GM18505 (cell line): ENCODE data around the gene USP5.
A peak's percentile ranks its signal among the peaks of the same experiment; 100 is the strongest.
"Not testable (repeated sequence)": the region's sequence is repeated elsewhere in the genome, so short reads cannot be mapped to it uniquely, and the experiment has no call there.

ENCODE experiments used
- ATAC-seq: cut with Tn5 transposase; IDR thresholded peaks from one replicate; pipeline ENCODE4 v1.9.1; 2021; ENCODE audit not compliant: unreplicated experiment
- POLR2A ChIP-seq: IDR thresholded peaks from 4 replicates; pipeline ENCODE4 v1.6.1; 2011; ENCODE audit warnings: borderline replicate concordance; ENCODE audit not compliant: insufficient read depth, insufficient read length; ENCODE audit errors: extremely low read depth

The USP5 gene

DNA sequence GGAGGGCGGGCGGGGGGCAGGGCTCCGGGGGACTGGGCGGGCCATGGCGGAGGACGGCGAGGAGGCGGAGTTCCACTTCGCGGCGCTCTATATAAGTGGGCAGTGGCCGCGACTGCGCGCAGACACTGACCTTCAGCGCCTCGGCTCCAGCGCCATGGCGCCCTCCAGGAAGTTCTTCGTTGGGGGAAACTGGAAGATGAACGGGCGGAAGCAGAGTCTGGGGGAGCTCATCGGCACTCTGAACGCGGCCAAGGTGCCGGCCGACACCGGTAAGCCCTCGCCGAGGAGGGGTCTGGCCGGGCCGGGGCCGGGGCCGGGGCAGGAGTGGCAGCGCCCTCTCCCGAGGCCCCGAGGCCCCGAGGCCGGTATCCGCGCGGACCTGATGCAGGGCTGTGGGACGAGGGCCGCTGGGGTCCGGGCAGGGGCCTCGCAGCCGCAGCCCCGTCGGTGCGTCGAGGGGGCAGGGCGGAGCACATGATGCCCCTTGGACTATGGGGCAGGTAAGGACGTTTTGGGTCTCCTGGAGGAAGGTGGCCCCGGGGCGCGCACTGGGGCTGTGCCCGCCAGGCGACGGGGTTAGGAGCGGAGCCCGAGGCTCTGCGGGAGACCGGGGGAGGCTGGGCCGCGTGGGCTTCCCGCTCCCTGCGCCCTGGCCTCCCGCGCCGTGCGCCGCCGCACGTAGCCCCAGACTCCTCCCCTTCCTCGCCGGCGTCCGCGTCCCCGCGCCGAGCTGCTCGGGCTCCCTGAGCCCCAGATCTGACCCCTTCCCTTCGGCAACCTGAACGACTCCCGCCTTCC is 15.7 kb downstream of the USP5 start, which contains the start of gene TPI1:
TPI1 (plus strand) TSS at position 119 of the 798 bp plus-strand sequence; CDS start at position 155, 36 bp downstream.
- peak; percentile 98 for TF ChIP-seq POLR2A
- peak; percentile 55 for ATAC-seq

DNA sequence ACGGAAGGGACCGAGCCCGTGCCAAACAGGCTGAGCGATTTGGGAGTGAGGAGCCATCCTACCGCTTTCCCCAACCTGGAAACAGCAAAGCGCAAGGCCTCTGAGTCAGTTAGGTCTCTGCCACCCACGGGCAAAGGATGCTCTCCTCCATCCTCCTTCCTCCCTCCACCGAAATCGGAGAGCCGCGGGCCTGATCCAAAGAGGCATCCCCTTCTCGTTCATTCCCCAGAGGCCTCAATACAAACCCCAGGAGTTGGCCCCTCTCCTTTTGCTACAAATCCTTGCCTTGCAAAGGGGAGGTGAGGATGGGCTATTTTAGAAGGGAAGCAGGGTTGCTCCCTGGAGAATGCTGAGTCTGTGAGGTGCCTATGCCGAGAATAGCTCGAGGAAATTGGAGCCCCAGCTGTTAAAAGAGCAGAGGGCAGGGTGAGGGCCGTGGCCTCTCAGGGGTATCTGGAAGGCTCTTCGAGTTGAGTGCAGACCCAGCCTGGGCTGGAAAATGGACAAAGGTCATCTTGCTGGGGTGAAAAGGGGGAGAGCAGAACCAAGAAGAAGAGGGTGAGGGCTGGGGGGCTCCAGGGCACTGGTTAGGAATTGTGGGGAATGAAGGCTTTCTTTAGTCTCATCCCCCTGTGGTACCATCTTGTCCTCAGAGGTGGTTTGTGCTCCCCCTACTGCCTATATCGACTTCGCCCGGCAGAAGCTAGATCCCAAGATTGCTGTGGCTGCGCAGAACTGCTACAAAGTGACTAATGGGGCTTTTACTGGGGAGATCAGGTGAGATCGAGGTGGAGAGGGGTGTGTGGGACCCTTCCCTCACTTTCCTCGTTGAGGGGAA is 16.5 kb downstream of the USP5 start:
- no peak for TF ChIP-seq POLR2A
- ATAC-seq = no peak

DNA sequence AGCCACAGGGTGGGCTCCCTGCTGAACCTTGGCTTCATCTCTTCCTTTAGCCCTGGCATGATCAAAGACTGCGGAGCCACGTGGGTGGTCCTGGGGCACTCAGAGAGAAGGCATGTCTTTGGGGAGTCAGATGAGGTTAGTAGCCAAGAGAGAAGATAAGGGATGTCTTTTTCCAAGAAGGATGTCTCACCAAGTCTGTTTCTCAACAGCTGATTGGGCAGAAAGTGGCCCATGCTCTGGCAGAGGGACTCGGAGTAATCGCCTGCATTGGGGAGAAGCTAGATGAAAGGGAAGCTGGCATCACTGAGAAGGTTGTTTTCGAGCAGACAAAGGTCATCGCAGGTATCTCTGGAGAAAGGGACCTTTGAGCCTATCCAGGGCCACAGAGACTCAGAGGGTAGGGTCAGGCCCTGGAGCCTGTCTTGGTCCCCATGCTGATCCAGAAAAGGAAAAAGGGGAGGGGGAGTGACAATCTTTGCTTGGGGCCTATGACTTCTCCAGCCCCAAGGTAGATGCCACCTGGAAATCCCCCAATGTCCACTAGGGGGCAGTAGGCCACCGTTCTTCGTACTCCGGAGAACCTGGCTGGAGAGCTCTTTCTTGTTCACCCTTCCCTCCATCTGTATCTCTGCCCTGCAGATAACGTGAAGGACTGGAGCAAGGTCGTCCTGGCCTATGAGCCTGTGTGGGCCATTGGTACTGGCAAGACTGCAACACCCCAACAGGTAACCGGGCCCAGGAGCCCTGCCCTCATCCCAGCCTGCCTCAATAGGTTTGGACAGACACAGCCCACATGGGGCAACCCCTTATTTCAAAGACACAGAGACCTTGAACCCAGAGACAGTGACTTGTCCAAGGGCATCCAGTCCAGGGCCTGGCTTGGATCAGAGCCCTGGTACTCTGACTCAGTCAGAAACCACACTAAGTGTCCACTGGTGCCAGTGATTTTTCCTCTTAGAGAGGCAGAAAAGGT is 17.4 kb downstream of the USP5 start:
- no peak for TF ChIP-seq POLR2A
- ATAC-seq = no peak

DNA sequence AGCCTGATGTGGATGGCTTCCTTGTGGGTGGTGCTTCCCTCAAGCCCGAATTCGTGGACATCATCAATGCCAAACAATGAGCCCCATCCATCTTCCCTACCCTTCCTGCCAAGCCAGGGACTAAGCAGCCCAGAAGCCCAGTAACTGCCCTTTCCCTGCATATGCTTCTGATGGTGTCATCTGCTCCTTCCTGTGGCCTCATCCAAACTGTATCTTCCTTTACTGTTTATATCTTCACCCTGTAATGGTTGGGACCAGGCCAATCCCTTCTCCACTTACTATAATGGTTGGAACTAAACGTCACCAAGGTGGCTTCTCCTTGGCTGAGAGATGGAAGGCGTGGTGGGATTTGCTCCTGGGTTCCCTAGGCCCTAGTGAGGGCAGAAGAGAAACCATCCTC is 18.4 kb downstream of the USP5 start:
- ATAC-seq = not testable (repeated sequence)

DNA sequence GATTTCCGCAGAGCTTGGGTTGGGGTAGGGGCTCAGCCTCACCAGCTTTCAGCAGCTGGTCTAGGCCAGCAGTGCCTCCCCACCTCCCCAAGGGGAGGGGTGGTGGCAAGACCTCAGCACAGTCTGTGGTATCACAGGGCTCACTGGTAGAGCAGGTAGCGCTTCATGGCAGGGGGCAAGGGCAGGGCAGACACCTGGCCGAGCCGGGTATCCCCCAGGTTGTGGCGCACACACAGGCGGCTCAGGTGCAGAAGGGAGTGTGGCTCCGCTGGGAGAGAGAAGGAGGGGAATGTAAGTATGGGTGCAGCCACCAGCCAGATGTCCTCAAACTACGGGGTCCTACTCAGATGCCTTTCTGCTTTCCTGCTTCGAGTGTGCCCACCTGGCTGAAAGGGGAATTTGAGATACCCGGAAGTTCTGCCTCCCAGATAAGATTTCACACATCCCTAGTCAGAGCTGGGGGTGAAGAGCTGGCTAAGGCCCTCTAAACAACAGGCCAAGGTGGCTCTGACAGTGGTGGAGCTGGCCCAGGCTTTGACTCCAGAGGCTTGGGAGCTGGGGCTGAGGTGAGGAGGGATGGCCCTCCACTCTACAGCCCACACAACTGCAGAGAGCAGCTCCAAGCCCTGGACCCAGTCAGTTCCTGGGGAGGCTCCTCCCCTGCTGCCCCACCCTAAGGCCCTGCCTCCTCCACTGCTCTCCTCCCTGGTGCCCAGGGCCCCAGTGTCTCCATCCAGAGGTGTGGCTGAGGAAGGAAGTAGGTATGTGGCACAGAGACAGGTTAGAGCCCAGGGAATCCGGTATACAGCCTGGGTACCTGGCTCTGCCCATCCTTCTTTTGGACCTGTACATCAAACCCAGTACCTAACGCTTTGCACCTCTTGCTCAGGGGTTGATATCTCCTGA is 19.4 kb downstream of the USP5 start:
- TF ChIP-seq POLR2A = no peak
- ATAC-seq = no peak

DNA sequence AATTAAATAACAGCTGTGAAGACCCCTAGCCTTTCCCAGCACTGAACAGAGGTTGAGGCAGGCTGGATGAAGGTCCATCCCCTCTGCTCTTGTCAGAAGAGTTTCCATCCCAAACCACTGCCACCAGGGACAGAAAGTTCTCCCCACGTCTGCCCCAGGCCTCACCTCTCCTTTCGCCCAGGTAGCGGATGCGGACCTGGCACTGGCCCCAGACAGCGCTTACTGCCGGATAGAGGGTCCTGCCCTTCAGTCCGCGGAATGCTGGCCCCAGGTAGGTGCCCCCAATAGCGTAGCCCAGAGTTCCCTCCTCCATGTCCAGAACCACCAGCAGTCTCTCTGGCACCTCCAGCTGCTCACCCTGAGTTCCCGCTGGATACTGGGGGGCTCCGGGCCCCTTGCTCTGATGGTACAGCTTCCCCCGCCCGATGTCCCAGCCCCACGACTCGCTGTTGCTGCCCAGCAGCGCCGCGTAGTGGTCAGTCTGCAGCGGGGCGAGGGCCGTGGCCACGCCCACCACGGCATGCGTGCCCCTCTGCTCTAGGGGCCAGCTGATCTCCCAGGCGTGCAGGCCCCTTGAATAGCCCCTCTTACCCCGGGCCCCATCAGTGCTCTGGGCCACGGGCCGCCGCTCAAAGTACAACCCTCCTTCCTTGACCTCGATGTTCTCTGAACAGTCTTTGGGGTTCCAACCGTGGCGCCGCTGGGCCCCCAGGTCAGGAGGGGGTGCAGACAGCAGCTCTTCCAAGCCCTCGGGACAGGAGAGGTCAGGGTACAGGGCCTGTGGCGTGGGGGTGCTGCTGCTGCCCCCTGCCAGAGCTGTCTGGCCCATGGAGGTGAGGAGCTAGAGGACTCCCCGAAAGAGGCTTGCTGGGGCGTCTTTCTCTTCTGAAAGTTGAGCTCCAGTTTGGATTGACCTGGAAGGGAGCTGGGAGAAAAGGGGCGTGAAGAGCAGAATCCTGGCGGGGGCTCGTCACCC is 20.4 kb downstream of the USP5 start:
- peak; percentile 55 for TF ChIP-seq POLR2A
- no peak for ATAC-seq

DNA sequence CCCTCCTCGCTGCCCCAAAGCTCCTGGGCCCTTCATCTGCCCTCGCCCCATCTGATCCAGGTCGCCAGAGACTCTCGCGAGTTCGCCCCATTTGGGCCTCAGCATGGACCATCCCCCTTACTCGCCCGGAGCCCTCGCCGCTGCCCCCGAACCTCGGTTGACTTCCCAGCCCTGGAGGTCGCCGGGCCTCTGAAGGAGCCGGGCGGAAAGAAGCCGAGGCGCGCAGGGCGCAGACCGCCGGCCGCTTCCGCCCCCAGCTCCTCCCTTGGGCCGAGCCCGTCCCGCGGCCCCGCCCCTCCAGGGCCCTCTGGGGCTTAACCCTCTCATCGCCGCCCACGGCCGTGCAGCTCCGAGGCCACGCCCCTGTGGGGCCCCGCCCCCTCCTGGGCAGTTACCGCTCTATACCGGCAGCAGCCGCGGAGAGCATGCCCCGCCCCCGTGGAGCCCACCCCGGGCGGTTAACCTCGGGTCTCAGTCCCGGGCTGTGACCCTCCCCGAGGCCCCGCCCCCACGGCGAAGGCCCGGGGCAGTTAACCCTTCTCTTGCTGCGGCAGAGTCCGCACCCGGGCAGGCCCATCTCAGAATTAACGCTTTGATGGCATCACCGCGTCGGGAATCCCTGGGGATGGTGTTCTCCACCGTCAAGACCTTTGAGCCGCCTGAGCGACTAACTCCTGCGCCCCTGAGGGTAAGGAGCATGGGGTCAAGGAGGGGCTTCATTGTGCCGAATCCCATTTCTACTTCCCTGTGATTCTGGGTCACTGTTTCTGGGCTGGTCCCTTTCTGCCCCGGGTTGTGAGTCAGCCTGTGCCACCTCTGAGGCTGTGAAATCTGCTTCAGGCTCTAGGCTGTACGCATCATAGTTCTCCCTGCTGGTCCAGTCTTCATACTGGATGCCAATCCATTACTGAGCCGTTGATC is 21.4 kb downstream of the USP5 start, which contains the start of gene SPSB2:
SPSB2 (minus strand) TSS at position 210 of the 921 bp plus-strand sequence. CDS start 402 bp downstream, outside the sequence.
- peak; percentile 67 for ATAC-seq

DNA sequence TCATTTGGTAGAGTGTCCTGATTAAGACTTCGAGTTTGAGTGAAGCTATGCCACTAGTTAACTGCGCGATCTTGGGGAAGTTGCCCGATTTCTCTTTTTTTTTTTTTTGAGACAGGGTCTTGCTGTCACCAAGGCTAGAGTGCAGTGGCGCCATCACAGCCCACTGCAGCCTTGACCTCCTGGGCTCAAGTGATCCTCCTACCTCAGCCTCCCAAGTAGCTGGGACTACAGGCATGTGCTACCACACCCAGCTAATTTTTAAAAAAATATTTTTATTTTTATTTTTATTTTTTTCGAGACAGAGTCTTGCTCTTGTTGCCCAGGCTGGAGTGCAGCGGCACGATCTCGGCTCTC is 22.0 kb downstream of the USP5 start:
- ATAC-seq = not testable (repeated sequence)

More for the DNA sequence above, 21.4 kb downstream of the USP5 start, which contains the start of gene SPSB2:
- peak; percentile 72 for TF ChIP-seq POLR2A

DNA sequence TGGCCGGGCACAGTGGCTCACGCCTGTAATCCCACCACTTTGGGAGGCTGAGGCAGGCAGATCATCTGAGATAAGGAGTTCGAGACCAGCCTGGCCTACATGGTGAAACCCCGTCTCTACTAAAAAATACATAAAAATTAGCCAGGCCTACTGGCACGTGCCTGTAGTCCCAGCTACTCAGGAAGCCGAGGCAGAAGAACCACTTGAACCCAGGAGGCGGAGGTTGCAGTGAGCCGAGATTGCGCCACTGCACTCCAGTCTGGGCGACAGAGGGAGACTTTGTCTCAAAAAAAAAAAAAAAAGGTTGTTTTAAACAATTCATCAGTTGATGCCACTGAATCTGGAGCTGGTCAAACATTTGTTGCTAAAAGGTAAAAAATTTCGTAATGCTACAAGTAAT is 27.9 kb downstream of the USP5 start:
- not testable (repeated sequence) for ATAC-seq

DNA sequence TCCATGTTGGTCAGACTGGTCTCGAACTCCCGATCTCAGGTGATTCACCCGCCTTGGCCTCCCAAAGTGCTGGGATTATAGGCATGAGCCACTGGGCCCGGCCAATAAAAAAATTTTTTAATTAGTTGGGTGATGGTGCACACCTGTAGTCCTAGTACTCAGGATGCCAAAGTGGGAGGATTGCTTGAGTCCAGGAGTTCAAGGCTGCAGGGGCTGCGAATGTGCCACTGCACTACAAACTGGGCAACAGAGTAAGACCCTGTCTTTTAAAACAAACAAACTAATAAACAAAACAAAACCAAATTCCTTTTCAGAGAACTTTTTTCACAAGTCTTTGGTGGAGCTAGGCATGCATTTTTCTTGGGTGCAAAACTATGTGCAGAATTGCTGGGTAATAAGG is 31.3 kb downstream of the USP5 start:
- ATAC-seq = no peak
- TF ChIP-seq POLR2A = no peak
